Head of caudate nucleus (tissue), 42 donors: ENCODE data around the gene CCDC12.
A peak's percentile ranks its signal among the peaks of the same experiment; 100 is the strongest.

ENCODE experiments used
- DNase-seq, 42 donors: peaks; one replicate each; pipeline versions ENCODE4 v3.0.0 to v3.0.0-alpha.2; 2020 to 2021; ENCODE audit warnings: mixed read lengths in 7 of 42
- intact Hi-C: fragments of 100-400 bp; cut with DNase I; formaldehyde crosslinking; loops from one replicate; pipeline ENCODE4 v1.15.0; 2022

CCDC12 gene

GRCh38 chr3:46976326-46977190, at the start of gene CCDC12:
TSS of gene CCDC12 (minus strand) at chr3:46976745. CDS start at chr3:46976732, 13 bp downstream.
- intact Hi-C loops, result loop anchor here (2.0 kb wide), 1 partner anchor 188 kb away; the partner anchor contains the start of gene SETD2

GRCh38 chr3:47024932-47025331, 48.4 kb upstream of the CCDC12 start:
- peak in 10 of 42 donors; percentile 17 to 62 (median 38) for DNase-seq
- intact Hi-C loops, result no loop called here

More at GRCh38 chr3:46976326-46977190, at the start of gene CCDC12:
- DNase-seq, result peak; percentile 93 to 99 (median 98)

GRCh38 chr3:47022641-47023071, 46.1 kb upstream of the CCDC12 start:
- intact Hi-C loops, result no loop called here
- DNase-seq, result no peak

- DNase-seq, result peak in 1 of 42 donors; percentile 14
- intact Hi-C loops, result no loop called here
These were observed 43.8 kb upstream of the CCDC12 start for GRCh38 chr3:47020311-47020710.

- no peak for DNase-seq
- intact Hi-C loops, result no loop called here
These were observed 42.7 kb upstream of the CCDC12 start for GRCh38 chr3:47019201-47019600.

GRCh38 chr3:47018269-47018611, 41.7 kb upstream of the CCDC12 start:
- DNase-seq, result no peak
- intact Hi-C loops, result no loop called here

- intact Hi-C loops, result no loop called here
- DNase-seq, result peak in 1 of 42 donors; percentile 32
These were observed 41.1 kb upstream of the CCDC12 start for GRCh38 chr3:47017504-47018268.

GRCh38 chr3:47016934-47017435, 40.4 kb upstream of the CCDC12 start:
- intact Hi-C loops, result no loop called here
- DNase-seq, result peak in 1 of 42 donors; percentile 13

GRCh38 chr3:47016086-47016933, 39.8 kb upstream of the CCDC12 start:
- intact Hi-C loops, result no loop called here
- peak in 1 of 42 donors; percentile 23 for DNase-seq

- no peak for DNase-seq
These were observed 38.6 kb upstream of the CCDC12 start for GRCh38 chr3:47015151-47015550.

GRCh38 chr3:47014036-47014435, 37.5 kb upstream of the CCDC12 start:
- DNase-seq, result no peak
- intact Hi-C loops, result no loop called here

More at GRCh38 chr3:47015151-47015550, 38.6 kb upstream of the CCDC12 start:
- intact Hi-C loops, result no loop called here

GRCh38 chr3:47013231-47013630, 36.7 kb upstream of the CCDC12 start:
- intact Hi-C loops, result no loop called here
- no peak for DNase-seq

GRCh38 chr3:47012342-47013230, 36.0 kb upstream of the CCDC12 start:
- DNase-seq, result peak in 2 of 42 donors; percentile 7 to 32
- intact Hi-C loops, result no loop called here

- intact Hi-C loops, result no loop called here
- DNase-seq, result no peak
These were observed 34.8 kb upstream of the CCDC12 start for GRCh38 chr3:47011371-47011770.

- intact Hi-C loops, result no loop called here
- DNase-seq, result peak in 4 of 42 donors; percentile 10 to 32 (median 19)
These were observed 34.4 kb upstream of the CCDC12 start for GRCh38 chr3:47010910-47011309.

GRCh38 chr3:47010111-47010712, 33.7 kb upstream of the CCDC12 start:
- intact Hi-C loops, result no loop called here

More at GRCh38 chr3:47010111-47010712, 33.7 kb upstream of the CCDC12 start:
- DNase-seq, result peak in 10 of 42 donors; percentile 13 to 49 (median 36)
